Stimulated activated CD4-positive, alpha-beta T cell treated with anti-CD3 and anti-CD28 coated beads, TNF-alpha, amount 100 ng/mL, for 4 hours (primary cell): Measurements from ENCODE around the gene ZNF556.

Experiments
- DNase-seq, 3 experiments: peaks; one replicate each; pipeline ENCODE4 v3.0.0-alpha.2; 2020; ENCODE audit warnings: low read depth in 3 of 3

The ZNF556 gene

DNA sequence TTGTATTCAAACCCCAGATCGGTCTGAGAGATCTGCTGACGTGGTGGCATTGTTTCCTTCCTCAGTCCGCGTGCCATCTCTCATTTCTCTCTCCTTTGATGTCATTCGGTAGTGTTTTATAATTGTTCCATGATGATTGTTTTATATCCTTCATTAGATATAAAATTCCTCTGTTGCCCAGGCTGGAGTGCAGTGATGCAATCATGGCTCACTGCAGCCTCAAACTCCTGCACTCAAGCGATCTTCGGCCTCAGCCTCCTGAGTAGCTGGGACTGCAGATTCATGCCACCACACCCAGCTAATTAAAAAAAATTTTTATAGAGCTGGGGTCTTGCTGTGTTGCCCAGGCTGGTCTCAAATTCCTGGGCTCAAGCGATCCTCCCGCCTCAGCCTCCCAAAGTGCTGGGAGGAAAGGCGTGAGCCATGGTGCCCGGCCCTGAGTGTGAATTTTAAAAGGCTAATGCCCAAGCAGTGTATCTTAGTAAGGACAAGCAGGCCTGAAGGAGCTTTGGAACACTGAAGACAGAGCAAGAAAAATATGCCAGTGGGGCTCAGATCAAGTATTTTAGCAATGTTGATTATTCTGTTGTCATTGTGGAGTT is 38.9 kb downstream of the ZNF556 start:
- no peak for DNase-seq

- no peak for DNase-seq
Observed at GRCh38 chr19:2906631-2907195, 39.6 kb downstream of the ZNF556 start.

DNA sequence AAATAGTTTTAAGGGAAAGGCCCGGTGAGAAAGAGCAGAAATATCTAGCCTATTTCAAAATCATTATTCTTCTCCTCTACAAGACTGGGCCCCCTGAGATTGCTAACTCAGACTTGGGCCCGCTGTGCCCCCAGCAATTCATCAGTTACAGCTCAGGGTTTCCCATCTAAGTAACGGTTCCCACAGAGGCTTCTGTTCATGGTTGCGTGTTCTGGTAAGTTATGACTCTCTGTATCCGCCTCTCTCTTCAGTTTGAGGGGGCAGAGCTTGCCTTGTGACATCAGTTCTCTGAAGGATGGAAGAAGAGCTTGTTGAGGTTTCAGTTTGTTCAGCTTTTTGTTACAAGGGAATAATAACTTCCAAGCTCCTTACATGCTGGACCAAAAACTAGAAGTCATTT is 45.2 kb downstream of the ZNF556 start:
- no peak for DNase-seq

DNA sequence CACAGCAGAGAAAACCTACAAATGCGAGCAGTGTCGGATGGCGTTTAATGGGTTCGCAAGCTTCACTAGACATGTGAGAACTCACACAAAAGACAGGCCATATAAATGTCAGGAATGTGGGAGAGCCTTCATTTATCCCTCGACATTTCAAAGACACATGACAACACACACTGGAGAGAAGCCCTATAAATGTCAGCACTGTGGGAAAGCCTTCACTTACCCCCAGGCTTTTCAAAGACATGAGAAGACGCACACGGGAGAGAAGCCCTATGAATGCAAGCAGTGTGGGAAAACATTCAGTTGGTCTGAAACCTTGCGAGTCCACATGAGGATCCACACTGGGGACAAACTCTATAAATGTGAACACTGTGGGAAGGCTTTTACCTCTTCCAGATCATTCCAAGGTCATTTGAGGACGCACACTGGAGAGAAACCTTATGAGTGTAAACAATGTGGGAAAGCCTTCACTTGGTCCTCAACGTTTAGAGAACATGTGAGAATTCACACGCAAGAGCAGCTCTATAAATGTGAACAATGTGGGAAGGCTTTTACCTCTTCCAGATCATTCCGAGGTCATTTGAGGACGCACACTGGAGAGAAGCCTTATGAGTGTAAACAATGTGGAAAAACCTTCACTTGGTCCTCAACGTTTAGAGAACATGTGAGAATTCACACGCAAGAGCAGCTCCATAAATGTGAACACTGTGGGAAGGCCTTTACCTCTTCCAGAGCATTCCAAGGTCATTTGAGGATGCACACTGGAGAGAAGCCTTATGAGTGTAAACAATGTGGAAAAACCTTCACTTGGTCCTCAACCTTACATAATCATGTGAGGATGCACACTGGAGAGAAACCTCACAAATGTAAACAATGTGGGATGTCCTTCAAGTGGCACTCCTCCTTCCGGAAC is 50.4 kb downstream of the ZNF556 start:
- no peak for DNase-seq

- DNase-seq, result no peak
Observed at GRCh38 chr19:2922987-2923386, 55.9 kb downstream of the ZNF556 start.

- DNase-seq, result no peak
Observed at GRCh38 chr19:2923510-2923909, 56.4 kb downstream of the ZNF556 start.

- DNase-seq, result no peak
Observed at GRCh38 chr19:2926341-2927031, 59.4 kb downstream of the ZNF556 start.

GRCh38 chr19:2927032-2927430 is 59.9 kb downstream of the ZNF556 start:
- DNase-seq, result no peak
